HEK293T (cell line): Measurements from ENCODE around the gene E2F8.

Source experiments
- ELF4 ChIP-seq: fragments of 450-650 bp; IDR thresholded peaks from 2 replicates; pipeline ENCODE4 v1.6.1; 2017; ENCODE audit warnings: antibody characterized with exemption
- L3MBTL2 ChIP-seq: fragments of 450-650 bp; conservative IDR thresholded peaks from 2 replicates; pipeline ENCODE4 v1.6.1; 2016; ENCODE audit warnings: mild to moderate bottlenecking
- NFRKB ChIP-seq: fragments of 450-650 bp; IDR thresholded peaks from 2 replicates; pipeline ENCODE4 v1.6.1; 2016; ENCODE audit warnings: mild to moderate bottlenecking, moderate library complexity
- TARDBP ChIP-seq: fragments of 450-650 bp; IDR thresholded peaks from 2 replicates; pipeline ENCODE4 v1.6.1; 2016
- ZNF384 ChIP-seq: fragments of 450-650 bp; IDR thresholded peaks from 2 replicates; pipeline ENCODE4 v1.6.1; 2016

DNA sequence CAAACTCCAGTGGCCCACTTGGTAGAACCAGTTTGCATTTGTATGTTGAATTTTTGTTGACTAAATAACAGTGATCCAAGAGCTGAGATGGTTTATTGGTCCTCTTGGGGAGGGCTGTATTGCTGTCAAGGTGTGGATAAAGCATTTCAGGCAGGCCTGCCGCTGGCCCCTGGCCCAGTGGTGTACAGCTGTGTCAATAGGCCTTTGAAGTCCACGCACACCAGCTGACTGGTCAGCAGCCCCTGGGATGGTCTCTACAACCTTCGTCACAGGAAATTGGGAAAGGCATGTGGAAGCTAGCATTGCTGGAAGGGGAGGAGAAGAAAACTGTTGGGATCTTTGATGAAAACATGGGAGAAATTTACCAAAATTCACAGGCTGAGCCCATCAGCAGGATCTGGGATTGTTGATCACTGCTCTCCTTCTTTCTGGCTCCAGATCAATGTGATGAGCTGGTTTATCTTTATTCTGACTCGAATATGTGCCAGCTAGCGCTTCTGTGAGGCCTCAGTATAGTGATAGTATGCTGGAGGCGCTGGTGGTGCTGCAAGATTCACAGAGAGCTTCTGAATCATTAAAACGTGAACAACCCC is 12.5 kb upstream of the E2F8 start:
- TF ChIP-seq TARDBP (no peak), L3MBTL2 (no peak), ZNF384 (no peak), ELF4 (no peak), NFRKB (no peak)
